GM12873 (cell line): ENCODE results near the gene ZFAND4.

Source experiments
- CTCF ChIP-seq: IDR thresholded peaks from 2 replicates; pipeline ENCODE4 v1.5.1; 2012; ENCODE audit warnings: low read depth, mild to moderate bottlenecking, moderate library complexity, low read length, control low read depth; ENCODE audit not compliant: insufficient read depth; ENCODE audit errors: missing control alignments

The ZFAND4 gene

GRCh38 chr10:45592926-45593325 is 79.6 kb downstream of the ZFAND4 start:
- TF ChIP-seq CTCF = no peak

GRCh38 chr10:45592432-45592831 is 80.1 kb downstream of the ZFAND4 start:
- no peak for TF ChIP-seq CTCF

- no peak for TF ChIP-seq CTCF
Measured at GRCh38 chr10:45591280-45591679, 81.3 kb downstream of the ZFAND4 start.

GRCh38 chr10:45589868-45590267 is 82.7 kb downstream of the ZFAND4 start:
- no peak for TF ChIP-seq CTCF

GRCh38 chr10:45589009-45589408 is 83.6 kb downstream of the ZFAND4 start:
- TF ChIP-seq CTCF = no peak

GRCh38 chr10:45586028-45586824 is 86.3 kb downstream of the ZFAND4 start:
- no peak for TF ChIP-seq CTCF

- no peak for TF ChIP-seq CTCF
Measured at GRCh38 chr10:45585131-45585530, 87.4 kb downstream of the ZFAND4 start.
